ENCODE data around the gene FAM135A.
A peak's percentile ranks its signal among the peaks of the same experiment; 100 is the strongest.
"Not testable (repeated sequence)": the region's sequence is repeated elsewhere in the genome, so short reads cannot be mapped to it uniquely, and the experiment has no call there.

Gene FAM135A

DNA sequence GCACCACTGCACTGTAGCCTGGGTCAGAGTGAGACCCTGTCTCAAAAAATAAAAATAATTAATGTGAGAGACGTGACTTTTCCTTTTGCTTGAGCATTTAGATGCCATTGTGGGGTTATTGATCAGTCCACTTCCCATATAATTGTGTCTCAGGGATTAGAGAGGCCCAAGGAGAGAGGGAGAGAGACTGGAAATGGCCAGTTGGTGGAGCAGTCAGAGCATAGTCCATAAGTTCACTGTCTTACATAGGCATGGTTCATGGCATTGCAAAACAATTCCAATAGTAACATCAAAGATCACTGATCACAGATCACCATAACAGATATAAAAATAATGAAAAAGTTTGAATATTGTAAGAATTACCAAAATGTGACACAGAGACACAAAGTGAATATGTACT, 138.3 kb downstream of the FAM135A start:
- DNase-seq: no peak

GRCh38 chr6:70552286-70552940, 139.1 kb downstream of the FAM135A start:
- not testable (repeated sequence) for DNase-seq

DNA sequence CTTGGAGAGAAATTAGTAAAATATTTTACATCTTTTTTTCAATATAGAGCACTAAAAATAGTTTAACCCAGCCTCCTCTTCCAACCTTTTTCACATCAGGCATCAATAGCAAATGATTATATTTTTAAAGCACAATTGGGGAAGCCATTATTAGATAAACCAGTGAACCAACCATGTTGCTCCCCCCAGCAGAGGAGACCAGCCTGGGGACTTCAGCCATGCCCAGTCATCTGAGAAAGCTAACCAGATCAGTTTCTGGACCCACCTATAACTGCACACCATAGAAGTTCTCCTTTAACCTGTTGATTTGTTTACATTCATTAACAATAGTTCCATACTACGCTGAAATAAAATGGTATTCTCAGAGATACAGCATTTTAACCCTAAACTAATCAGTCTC, 139.7 kb downstream of the FAM135A start:
- DNase-seq: no peak

DNA sequence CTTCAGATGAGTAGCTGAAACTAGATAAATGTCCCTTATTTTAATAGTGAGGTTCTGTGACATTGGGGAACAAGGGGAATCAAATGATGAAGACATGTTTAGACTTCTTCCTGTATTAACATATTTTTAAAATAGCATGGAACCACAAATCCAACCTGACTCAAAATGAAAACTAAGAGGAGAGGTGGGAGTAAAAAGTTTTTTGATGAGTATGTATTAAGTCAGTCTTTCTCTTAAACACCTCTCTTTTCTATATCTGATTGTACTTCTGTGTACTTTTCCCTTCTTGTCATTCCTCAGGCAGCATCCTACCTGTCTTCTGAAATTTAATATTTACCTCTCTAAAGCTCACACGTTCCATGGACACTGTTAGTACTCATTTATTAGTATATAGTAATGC, 144.7 kb downstream of the FAM135A start:
- DNase-seq: no peak

- not testable (repeated sequence) for DNase-seq
Observed at GRCh38 chr6:70562401-70562800, 149.1 kb downstream of the FAM135A start.

- DNase-seq: no peak
Observed at GRCh38 chr6:70563530-70563929, 150.2 kb downstream of the FAM135A start.

DNA sequence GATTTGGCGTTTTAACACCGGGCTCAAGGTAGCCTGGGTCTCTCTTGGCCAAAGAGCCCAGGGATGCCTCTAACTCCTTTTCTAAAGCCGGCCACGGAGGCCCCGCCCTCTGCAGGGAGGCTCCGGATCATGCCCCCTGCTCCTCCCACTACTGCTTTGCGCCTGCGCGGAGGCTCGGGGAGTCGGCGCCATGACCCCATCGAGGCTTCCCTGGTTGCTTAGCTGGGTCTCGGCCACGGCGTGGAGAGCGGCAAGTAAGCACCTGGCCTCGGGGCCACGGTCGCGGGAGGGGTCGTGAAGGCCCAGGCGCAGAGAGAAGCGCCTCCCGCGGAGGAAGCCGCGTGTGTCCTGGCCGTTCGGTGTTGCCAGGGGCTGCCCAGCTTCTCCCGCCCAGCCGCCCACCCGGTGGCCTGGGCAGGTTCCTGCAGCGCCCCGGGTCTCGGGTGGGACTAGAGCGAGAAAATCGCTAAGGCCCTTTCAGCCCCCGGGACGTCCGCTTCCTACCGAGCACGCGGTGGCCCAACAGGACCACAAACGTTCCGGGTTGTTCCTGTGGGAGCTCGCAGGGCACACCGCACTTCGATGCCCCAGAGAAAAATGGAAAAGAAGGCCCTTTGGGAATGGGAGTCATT, 153.6 kb downstream of the FAM135A start, which contains the start of gene SDHAF4:
Gene SDHAF4, plus strand, starts transcription at position 180 of the 632 bp plus-strand sequence. Its CDS starts 11 bp downstream, at position 191.
- peak; percentile 92 for DNase-seq

- no peak for DNase-seq
Observed at GRCh38 chr6:70574643-70575042, 161.3 kb downstream of the FAM135A start.

DNA sequence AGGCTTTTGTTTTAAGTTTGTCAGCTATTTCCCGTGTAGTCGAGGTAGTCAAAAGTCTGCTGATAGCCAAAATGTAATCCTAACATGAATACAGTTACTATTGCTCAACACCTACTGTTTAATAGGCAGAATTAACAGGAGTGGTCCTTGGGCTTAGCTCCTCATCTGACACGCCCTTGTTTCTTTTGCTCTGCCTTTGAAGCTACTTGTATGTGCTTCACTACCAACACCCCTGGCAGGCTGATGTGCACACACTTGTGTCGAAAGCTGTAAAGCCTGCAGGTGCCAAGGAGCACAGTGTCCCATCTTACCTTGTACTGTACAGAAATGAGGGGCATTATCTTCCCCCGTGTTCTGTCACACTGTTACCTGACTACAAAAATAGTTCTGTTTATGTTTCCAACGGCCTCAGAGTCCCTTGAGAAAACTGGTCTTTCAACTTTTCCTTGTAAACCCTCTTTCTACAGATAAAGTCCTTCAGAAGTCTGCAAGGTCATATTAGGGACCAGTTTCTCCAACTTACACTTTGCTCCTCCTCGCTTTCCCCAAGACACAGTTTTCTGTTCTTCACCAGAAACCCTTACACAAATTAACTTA, 162.7 kb downstream of the FAM135A start:
- no peak for DNase-seq

DNA sequence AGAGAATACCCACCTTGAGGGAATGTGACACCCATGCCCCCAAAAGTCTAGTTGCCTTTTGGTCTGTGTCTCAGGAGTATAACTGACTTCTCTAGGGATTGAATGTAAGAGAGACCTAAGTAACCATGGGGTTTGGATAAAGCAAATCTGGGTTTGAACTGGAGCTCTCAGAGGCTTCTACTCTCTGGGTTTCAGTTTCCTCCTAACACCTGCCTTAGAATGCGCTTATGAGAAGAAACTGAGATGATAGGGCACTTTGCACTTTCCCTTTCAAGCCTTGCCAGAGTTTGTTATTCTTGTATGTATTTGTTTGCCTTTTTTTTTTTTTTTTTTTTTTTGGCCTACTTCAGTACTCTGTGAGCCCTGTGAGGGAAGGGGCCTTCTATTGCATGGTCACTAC, 172.8 kb downstream of the FAM135A start:
- DNase-seq: no peak

DNA sequence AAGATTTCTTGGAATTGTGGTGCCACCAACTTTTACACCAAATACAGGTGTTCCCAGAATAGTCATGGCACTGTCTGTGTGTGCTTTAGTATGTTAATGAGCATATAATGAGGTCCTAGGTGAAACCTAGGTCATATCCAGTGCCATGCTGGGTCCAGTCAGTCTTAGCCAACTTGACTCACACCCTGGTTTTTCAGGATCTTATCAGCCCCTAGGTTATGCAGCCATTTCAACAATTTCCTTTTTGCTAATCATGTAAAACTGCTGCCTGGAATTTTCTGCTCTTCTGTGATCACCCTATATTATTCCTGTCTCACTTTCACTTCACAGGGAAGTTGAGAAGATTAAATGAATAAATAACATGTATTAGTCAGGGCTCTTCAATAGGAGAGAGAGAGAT, 177.1 kb downstream of the FAM135A start:
- DNase-seq: no peak

DNA sequence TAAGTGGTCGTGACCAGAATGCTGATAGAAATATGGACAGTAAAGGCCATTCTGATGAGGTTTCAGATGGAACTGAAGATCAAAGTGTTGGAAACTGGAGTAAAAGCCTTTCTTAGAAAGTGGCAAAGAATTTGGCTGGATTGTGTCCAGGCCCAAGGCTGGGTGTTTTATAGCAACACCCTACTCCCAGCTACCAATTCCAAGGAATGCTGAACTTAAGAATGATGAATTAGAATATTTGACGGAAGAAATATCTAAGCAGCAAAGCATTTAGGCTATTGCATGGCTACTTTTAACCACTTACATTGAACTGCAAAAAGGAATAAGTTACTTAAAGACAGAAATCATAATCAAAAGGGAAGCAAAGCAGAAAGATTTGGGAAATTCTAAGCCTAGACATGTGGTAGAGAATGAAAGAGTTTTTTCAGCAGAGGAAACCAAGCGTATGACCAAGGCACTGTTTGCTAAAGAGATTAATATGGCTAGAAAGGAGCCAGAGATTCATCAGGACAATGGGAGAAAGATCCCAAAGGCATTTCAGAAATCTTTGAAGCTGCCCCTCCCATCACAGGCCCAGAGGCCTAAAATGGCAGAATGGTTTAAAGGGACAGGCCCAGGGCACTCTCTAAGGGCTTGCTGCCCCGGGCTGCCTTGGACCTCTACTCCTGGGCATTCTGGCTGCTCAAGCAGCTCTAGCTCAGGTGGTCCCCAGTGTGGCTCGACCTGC, 179.2 kb downstream of the FAM135A start:
- no peak for DNase-seq

DNA sequence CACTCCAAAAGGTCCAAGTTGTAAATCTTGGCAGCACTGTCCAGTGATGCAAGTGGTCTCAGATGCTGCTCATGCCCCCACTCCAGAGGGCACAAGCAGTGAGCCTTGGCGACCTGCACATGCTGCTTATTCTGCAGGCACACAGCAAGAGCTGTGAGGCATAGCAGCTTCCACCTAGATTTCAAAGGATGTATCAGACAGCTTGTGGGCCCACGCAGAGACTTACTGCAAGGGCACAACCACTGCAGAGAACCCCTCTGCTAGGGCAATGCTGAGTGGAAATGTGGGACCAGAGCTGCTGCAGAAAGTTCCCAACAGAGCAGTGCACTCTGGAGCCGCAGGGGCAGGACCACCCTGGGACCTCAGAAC, 179.8 kb downstream of the FAM135A start:
- no peak for DNase-seq

DNA sequence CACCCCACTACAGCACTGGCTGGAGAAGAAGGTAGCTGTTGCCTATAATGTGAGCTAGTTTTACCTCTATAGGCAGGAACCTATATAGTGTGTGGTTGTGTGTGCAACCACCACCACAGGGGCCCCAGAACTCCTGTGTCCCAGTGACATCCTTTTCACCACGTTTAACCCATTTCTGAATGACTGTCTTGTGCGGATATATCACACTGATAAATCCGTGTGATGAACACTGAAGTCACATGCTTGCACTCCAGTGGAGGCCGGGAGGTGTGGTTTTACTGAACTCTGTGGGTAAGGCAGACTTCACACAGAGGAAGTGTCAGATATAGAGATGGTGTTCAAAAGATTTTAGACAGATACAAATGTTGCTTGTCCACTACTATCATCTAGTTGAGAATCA, 185.9 kb downstream of the FAM135A start:
- DNase-seq: no peak

DNA sequence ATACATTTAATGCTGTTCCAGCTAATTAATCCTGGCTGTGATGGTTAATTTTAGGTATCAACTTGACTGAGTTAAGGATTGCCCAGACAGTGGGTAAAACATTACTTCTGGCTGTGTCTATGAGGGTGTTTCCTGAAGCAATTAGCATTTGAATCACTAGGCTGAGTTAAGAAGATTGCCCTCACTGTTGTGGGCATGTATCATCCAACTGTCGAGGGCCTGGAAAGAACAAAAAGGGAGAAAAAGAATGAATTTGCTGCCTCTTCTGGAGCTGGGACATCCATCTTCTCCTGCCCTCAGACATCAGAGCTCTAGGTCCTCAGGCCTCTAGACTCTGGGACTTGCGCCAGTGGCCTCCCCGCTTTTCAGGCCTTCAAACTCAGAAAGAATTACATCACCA, 187.7 kb downstream of the FAM135A start:
- no peak for DNase-seq

DNA sequence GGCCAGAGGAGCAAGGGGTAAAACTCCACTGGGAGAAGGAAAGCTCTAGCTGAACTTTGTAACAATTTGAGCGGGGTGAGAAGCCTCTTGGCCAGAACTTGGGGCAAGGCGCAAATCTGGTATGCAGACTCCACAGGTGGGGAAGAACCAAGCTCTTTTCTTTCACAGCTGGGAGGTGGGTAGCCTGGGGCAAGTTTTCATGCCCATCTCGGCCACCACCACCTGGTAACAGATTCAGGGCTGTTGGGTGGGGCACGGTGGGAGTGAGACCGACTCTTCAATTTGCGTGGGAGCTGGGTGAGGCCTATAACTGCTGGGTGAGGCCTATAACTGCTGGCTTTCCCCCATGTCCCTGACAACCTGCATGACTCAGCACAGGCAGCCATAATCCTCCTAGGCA, 190.9 kb downstream of the FAM135A start:
- no peak for DNase-seq

DNA sequence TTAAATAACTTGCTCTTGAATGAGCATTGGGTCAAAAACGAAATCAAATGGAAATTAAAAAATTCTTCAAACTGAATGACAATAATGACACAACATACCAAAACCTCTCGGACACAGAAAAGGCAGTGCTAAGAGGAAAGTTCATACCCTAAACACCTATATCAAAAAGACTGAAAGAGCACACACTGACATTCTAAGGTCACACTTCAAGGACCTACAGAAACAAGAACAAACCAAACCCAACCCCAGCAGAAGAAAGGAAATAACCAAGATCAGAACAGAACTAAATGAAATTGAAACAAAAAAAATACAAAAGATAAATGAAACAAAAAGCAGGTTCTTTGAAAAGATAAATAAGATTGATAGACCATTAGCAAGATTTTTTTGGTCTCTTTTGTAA, 194.1 kb downstream of the FAM135A start:
- not testable (repeated sequence) for DNase-seq

GRCh38 chr6:70609181-70609580, 195.9 kb downstream of the FAM135A start:
- not testable (repeated sequence) for DNase-seq

All from activated T-cell treated with anti-CD3 and anti-CD28 coated beads for 4 hours (primary cell).